ENCODE data around the gene RFC4. TPM values are rescaled to one million over a fixed set of nuclear protein-coding genes. Genes with fewer than 3 reads are reported as not detected.

Gene RFC4
- total and polyA plus RNA-seq, 2 of the 13 experiments (the other 11 are each of a cell fraction or from before 2014, with no cell fraction given) = 18.5 to 103 TPM

- no peak overlapping the region for H3K4me3 ChIP-seq (replicated peaks in 1 of 3; ENCODE audit: insufficient read depth in 1 of 3, low read depth in 2 of 3, low read length in 3 of 3)
- no peaks in the 10 kb centered on the region for H3K27me3 ChIP-seq (ENCODE audit: control insufficient read depth in 1 of 2, insufficient read depth in 2 of 2, low read length in 2 of 2)
- 98% methylated on average over 2 of the region's 2 CpGs for WGBS (ENCODE audit: low lambda C conversion rate)
- FAIRE-seq (no peak), ATAC-seq (no peak), DNase-seq (ENCODE audit: low spot score) (no peak)
- H3K4me2 ChIP-seq (ENCODE audit: low read depth, low read length) = no peak overlapping the region
- TF ChIP-seq ZMAT3 (CRISPR knock-in tag; conservative IDR thresholded peaks at IDR 0.05) = no peak
- peak; percentile 85 for TF ChIP-seq ZNF629 (CRISPR knock-in tag; conservative IDR thresholded peaks at IDR 0.05)
- no peak for TF ChIP-seq DDIT3 (CRISPR knock-in tag; IDR thresholded peaks at IDR 0.05)
- no peak for TF ChIP-seq ZNF546 (CRISPR knock-in tag; conservative IDR thresholded peaks at IDR 0.05)
- no peak for TF ChIP-seq PRPF4 (IDR thresholded peaks at IDR 0.05; ENCODE audit: low read depth, low read length, poor library complexity, severe bottlenecking)
- ChIA-PET CTCF (ENCODE audit: low intra/inter-chr PET ratio, low total read pairs) (no interaction called here), POLR2A (interaction anchor here (2.4 kb wide), 1 partner anchor 133 kb away, joined by 5 read pairs; no protein-coding TSS in a partner anchor)
- no peaks in the 10 kb centered on the region for H4K20me1 ChIP-seq (ENCODE audit: insufficient read depth, low read length)
- in situ Hi-C loops (cut with HindIII; ENCODE audit: extremely low pct_ligation_motif_present, low pct_unique_long_range_greater_than_20kb) = loop anchor here (10.0 kb wide), 1 partner anchor 136 kb away; the partner anchor contains the start of gene AHSG
- H3K4me1 ChIP-seq (ENCODE audit: insufficient read depth, low read length) = peaks cover 24% of the 10 kb centered on the region
- H3K9ac ChIP-seq (ENCODE audit: insufficient read depth, low read depth, low read length) = no peak overlapping the region
- no peaks in the 10 kb centered on the region for H3K79me2 ChIP-seq (ENCODE audit: insufficient read depth, low read length)
- H3K9me3 ChIP-seq (ENCODE audit: low read length) = no peaks in the 10 kb centered on the region
- intact Hi-C loops (cut with micrococcal nuclease; ENCODE audit: unreplicated experiment) = no loop called here
- no TSS peak for BruUV-seq (replicated peaks)
- no peak overlapping the region for H3K27ac ChIP-seq (ENCODE audit: extremely low read length, insufficient read depth, low read length)
- H3K36me3 ChIP-seq (replicated peaks in 1 of 2; ENCODE audit: control insufficient read depth in 1 of 2, insufficient read depth in 2 of 2, low read length in 2 of 2) = no peaks in the 10 kb centered on the region
- H2AFZ ChIP-seq (ENCODE audit: low read length) = no peak overlapping the region
Measured at GRCh38 chr3:186750316-186750715, 56.0 kb downstream of the RFC4 start.

- Histone ChIP-seq H3K27ac (ENCODE audit: extremely low read length, insufficient read depth, low read length) (peak overlapping the region; percentile 71), H3K79me2 (ENCODE audit: insufficient read depth, low read length) (no peaks in the 10 kb centered on the region), H4K20me1 (ENCODE audit: insufficient read depth, low read length) (no peaks in the 10 kb centered on the region), H2AFZ (ENCODE audit: low read length) (no peak overlapping the region), H3K4me3 (replicated peaks in 1 of 3; ENCODE audit: insufficient read depth in 1 of 3, low read depth in 2 of 3, low read length in 3 of 3) (no peak overlapping the region), H3K4me2 (ENCODE audit: low read depth, low read length) (peak overlapping the region; percentile 39), H3K9me3 (ENCODE audit: low read length) (no peaks in the 10 kb centered on the region), H3K9ac (ENCODE audit: insufficient read depth, low read depth, low read length) (0 out of 2 replicates have a peak overlapping the region, but pooled peaks have one; percentile 21), H3K27me3 (ENCODE audit: control insufficient read depth in 1 of 2, insufficient read depth in 2 of 2, low read length in 2 of 2) (no peaks in the 10 kb centered on the region), H3K4me1 (ENCODE audit: insufficient read depth, low read length) (peaks cover 58% of the 10 kb centered on the region), H3K36me3 (replicated peaks in 1 of 2; ENCODE audit: control insufficient read depth in 1 of 2, insufficient read depth in 2 of 2, low read length in 2 of 2) (no peaks in the 10 kb centered on the region)
- ChIA-PET POLR2A (interaction anchor here (1.0 to 2.6 kb wide), 7 partner anchors 10 to 178 kb away, joined by 3 to 23 read pairs (median 4); partner anchors contain the start of genes EIF4A2 and KNG1), CTCF (ENCODE audit: low intra/inter-chr PET ratio, low total read pairs) (no interaction called here)
- FAIRE-seq = peak; percentile 21
- BruUV-seq (replicated peaks) = no TSS peak
- in situ Hi-C loops (cut with HindIII; ENCODE audit: extremely low pct_ligation_motif_present, low pct_unique_long_range_greater_than_20kb) (no loop called here), intact Hi-C loops (cut with micrococcal nuclease; ENCODE audit: unreplicated experiment) (no loop called here)
- 14% methylated on average over 10 of the region's 10 CpGs for WGBS (ENCODE audit: low lambda C conversion rate)
- peak; percentile 94 for DNase-seq (ENCODE audit: low spot score)
- peak; percentile 93 for ATAC-seq
- no peak for TF ChIP-seq ZNF557 (CRISPR knock-in tag; IDR thresholded peaks at IDR 0.05)
- peak; percentile 47; the same call in 1 of the 2 replicates for TF ChIP-seq FOXC1 (CRISPR knock-in tag; IDR thresholded peaks at IDR 0.05; ENCODE audit: borderline replicate concordance)
- TF ChIP-seq AHDC1 (CRISPR knock-in tag; IDR thresholded peaks at IDR 0.05; ENCODE audit: borderline replicate concordance) = peak; percentile 41; the same call in 1 of the 2 replicates
Measured at GRCh38 chr3:186746008-186746407, 60.3 kb downstream of the RFC4 start.

All from HepG2 (cell line).